GM12878 (cell line): Measurements from ENCODE around the gene GOLT1B. TPM values are rescaled to one million over a fixed set of nuclear protein-coding genes. Genes with fewer than 3 reads are reported as not detected.

Source experiments
- ATAC-seq: fragments of 200-7000 bp; cut with Tn5 transposase; 3 replicates; pipeline ENCODE4 v1.9.1; 2020; ENCODE audit warnings: mild to moderate bottlenecking, moderate library complexity
- BruUV-seq: library from RNA; stranded (reverse); fragments of 400-500 nt; replicated peaks from 2 replicates; lab custom pipeline; 2021; lab: Mats Ljungman, UMichigan
- CTCF ChIA-PET: fragments of 300-600 bp; sonication (Branson Sonifier 250); formaldehyde crosslinking; extraction: SDS; loops from one replicate; lab custom pipeline; 2021; ENCODE audit warnings: inconsistent platforms; lab: Yijun Ruan, JAX
- POLR2A ChIA-PET: fragments of 350-600 bp; formaldehyde crosslinking; extraction: SDS; loops from one replicate; lab custom pipeline; 2021; ENCODE audit warnings: inconsistent platforms; lab: Charles Lee
- RAD21 ChIA-PET: fragments of 300-600 bp; sonication (Branson Sonifier 250); formaldehyde crosslinking; loops from one replicate; lab custom pipeline; 2023; ENCODE audit warnings: antibody characterized with exemption; ENCODE audit not compliant: unreplicated experiment; lab: Charles Lee
- SMC1A ChIA-PET: fragments of 300-600 bp; sonication (Branson Sonifier 250); formaldehyde crosslinking; loops from one replicate; lab custom pipeline; 2023; ENCODE audit not compliant: unreplicated experiment, uncharacterized antibody; lab: Charles Lee
- DNase-seq: peaks from one replicate; pipeline ENCODE4 v3.0.0-alpha.2; 2011; ENCODE audit warnings: low read depth, low spot score
- FAIRE-seq: peaks from 3 replicates; lab custom pipeline; 2011; peaks lifted over from hg19 to GRCh38; lab: Jason Lieb, UNC
- H2AFZ ChIP-seq: 2 replicates; pipeline ENCODE4 v1.6.0; 2011; ENCODE audit warnings: low read depth, low read length, control low read depth; ENCODE audit not compliant: control insufficient read depth
- H3K27ac ChIP-seq: 2 replicates; pipeline ENCODE4 v1.5.1; 2011; ENCODE audit warnings: control low read depth; ENCODE audit not compliant: control insufficient read depth, insufficient read depth
- H3K27me3 ChIP-seq, 2 experiments: replicated peaks in 1 of 2; 2 replicates each; pipeline versions ENCODE4 v1.6.0 to v1.6.1; 2011; ENCODE audit warnings: low read length in 1 of 2; ENCODE audit not compliant: control insufficient read depth in 2 of 2, insufficient read depth in 2 of 2
- H3K36me3 ChIP-seq, 2 experiments: 2 replicates each; pipeline ENCODE4 v1.5.1; 2011; ENCODE audit warnings: low read length in 1 of 2; ENCODE audit not compliant: control insufficient read depth in 2 of 2, insufficient read depth in 2 of 2
- H3K4me1 ChIP-seq: 2 replicates; pipeline ENCODE4 v1.6.1; 2011; ENCODE audit warnings: mild to moderate bottlenecking, low read length, moderate library complexity, mixed read lengths; ENCODE audit not compliant: control insufficient read depth, insufficient read depth
- H3K4me2 ChIP-seq: 2 replicates; pipeline ENCODE4 v1.6.0; 2011; ENCODE audit warnings: control low read depth; ENCODE audit not compliant: control insufficient read depth, insufficient read depth
- H3K4me3 ChIP-seq: fragments of 200-600 bp; sonication (generic); 2 replicates; pipeline ENCODE4 v1.5.1; 2016
- H3K79me2 ChIP-seq: 2 replicates; pipeline ENCODE4 v1.6.0; 2011; ENCODE audit warnings: low read length; ENCODE audit not compliant: control insufficient read depth, insufficient read depth
- H3K9ac ChIP-seq: 2 replicates; pipeline ENCODE4 v1.8.0; 2011; ENCODE audit warnings: low read length, control low read depth, mixed read lengths; ENCODE audit not compliant: control insufficient read depth, insufficient read depth
- H3K9me3 ChIP-seq: replicated peaks from 3 replicates; pipeline ENCODE4 v1.5.1; 2011; ENCODE audit warnings: mild to moderate bottlenecking, low read length; ENCODE audit not compliant: control insufficient read depth, insufficient read depth
- H4K20me1 ChIP-seq: 2 replicates; pipeline ENCODE4 v1.6.0; 2011; ENCODE audit not compliant: control insufficient read depth, insufficient read depth
- ATF2 ChIP-seq: IDR thresholded peaks from 2 replicates; pipeline ENCODE4 v1.6.1; 2012; ENCODE audit warnings: low read length, inconsistent platforms
- E2F4 ChIP-seq: IDR thresholded peaks from 2 replicates; pipeline ENCODE4 v1.6.1; 2012; ENCODE audit warnings: low read depth, low read length, improper control_type of control experiment
- MEF2B ChIP-seq: fragments of 450-650 bp; IDR thresholded peaks from 2 replicates; pipeline ENCODE4 v1.6.1; 2018; ENCODE audit warnings: mild to moderate bottlenecking, moderate library complexity; ENCODE audit not compliant: partially characterized antibody, poor library complexity, severe bottlenecking
- ZBTB33 ChIP-seq: fragments of 450-650 bp; IDR thresholded peaks from 2 replicates; pipeline ENCODE4 v1.6.1; 2017; ENCODE audit warnings: mild to moderate bottlenecking
- WGBS: methylation state at CpG from one replicate; pipeline ENCODE4 v1.1.6; 2016; ENCODE audit warnings: low lambda C conversion rate; ENCODE audit not compliant: insufficient replicate concordance, insufficient coverage; ENCODE audit errors: missing lambda C conversion rate; 5-methylcytosine and 5-hydroxymethylcytosine counted together
- in situ Hi-C: fragments of 300-500 bp; cut with MboI; formaldehyde crosslinking; loops from 9 replicates; pipeline ENCODE4 v1.14.3; 2018; ENCODE audit warnings: mixed read lengths
- intact Hi-C: fragments of 100-400 bp; cut with micrococcal nuclease; formaldehyde crosslinking; loops from one replicate; pipeline ENCODE4 v1.14.2; 2022; ENCODE audit not compliant: unreplicated experiment
- polyA plus RNA-seq, 11 experiments: library from polyadenylated mRNA; depleted of rRNA in 4 of 11; unstranded in 6 of 11; stranded (reverse) in 5 of 11; fragments of >200 nt; fragmentation: Nextera tagmentation in 4 of 11; fragmentation: Illumina TruSeq in 1 of 11; extraction: Ambion mirVana in 4 of 11; extraction: Trizol in 1 of 11; gene quantifications; 1 replicate in 1 of 11; 2 replicates in 10 of 11; pipeline versions ENCODE4 v1.2.1 to v1.2.3, GENCODE V29; 2011 to 2016; ENCODE audit warnings: inconsistent platforms in 2 of 11, missing spikeins in 2 of 11, low read depth in 1 of 11
- total RNA-seq, 4 experiments: library from RNA; depleted of rRNA in 3 of 4; stranded (reverse); fragments of >200 nt in 3 of 4; fragmentation: Illumina TruSeq in 1 of 4; extraction: Trizol in 1 of 4; gene quantifications; 2 replicates each; pipeline versions ENCODE4 v1.2.1 to v1.2.3, GENCODE V29; 2013 to 2021
- TF ChIP-seq, protein P1 (sequence below): IDR thresholded peaks from 2 replicates; pipeline ENCODE4 v1.6.1; 2011; ENCODE audit warnings: low read depth, low read length, improper control_type of control experiment, borderline replicate concordance

Gene GOLT1B
- total and polyA plus RNA-seq, 10 of the 15 experiments (the other 5 are each of a cell fraction or from before 2014, with no cell fraction given), result 18.3 to 77.4 (median 32.9) TPM

- Histone ChIP-seq H3K9me3 (no peaks in the 10 kb centered on the region), H3K4me1 (peaks cover 9% of the 10 kb centered on the region), H3K79me2 (peaks cover 73% of the 10 kb centered on the region), H3K27ac (peak overlapping the region; percentile 64), H3K27me3 (no peaks in the 10 kb centered on the region), H3K4me2 (peak overlapping the region; percentile 95), H4K20me1 (no peaks in the 10 kb centered on the region), H3K4me3 (peak overlapping the region; percentile 94), H2AFZ (peak overlapping the region; percentile 88), H3K9ac (peak overlapping the region; percentile 99), H3K36me3 (peaks cover 0 to 11% of the 10 kb centered on the region in 2 experiments; a peak in 2 of 4 replicates)
- no TSS peak for BruUV-seq
- POLR2A ChIA-PET, result interaction anchor here (1.1 to 1.9 kb wide), 4 partner anchors 9 to 150 kb away, joined by 3 to 12 read pairs (median 4); no protein-coding TSS in a partner anchor
- no peak for FAIRE-seq
- SMC1A ChIA-PET, result interaction anchor here (1.0 to 1.2 kb wide), 2 partner anchors 8 to 155 kb away, joined by 4 read pairs; partner anchors contain the start of gene LDHB
- 1% methylated on average over 14 of the region's 14 CpGs for WGBS
- in situ Hi-C loops, result loop anchor here (5.0 kb wide), 1 partner anchor 155 kb away; the partner anchor contains the start of gene LDHB
- intact Hi-C loops, result loop anchor here (5.0 kb wide), 2 partner anchors 65 to 155 kb away; partner anchors contain the start of genes LDHB and PYROXD1
- RAD21 ChIA-PET, result no interaction called here
- TF ChIP-seq MEF2B (no peak), ZBTB33 (no peak), E2F4 (peak; percentile 62), ATF2 (no peak)
- TF ChIP-seq, protein P1, sequence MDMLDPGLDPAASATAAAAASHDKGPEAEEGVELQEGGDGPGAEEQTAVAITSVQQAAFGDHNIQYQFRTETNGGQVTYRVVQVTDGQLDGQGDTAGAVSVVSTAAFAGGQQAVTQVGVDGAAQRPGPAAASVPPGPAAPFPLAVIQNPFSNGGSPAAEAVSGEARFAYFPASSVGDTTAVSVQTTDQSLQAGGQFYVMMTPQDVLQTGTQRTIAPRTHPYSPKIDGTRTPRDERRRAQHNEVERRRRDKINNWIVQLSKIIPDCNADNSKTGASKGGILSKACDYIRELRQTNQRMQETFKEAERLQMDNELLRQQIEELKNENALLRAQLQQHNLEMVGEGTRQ, result no peak
- peak; percentile 1 for DNase-seq
- CTCF ChIA-PET, result interaction anchor here (1.6 kb wide), 2 partner anchors 9 to 10 kb away, joined by 3 to 4 read pairs; no protein-coding TSS in a partner anchor
- ATAC-seq, result peak; percentile 30
Observed at GRCh38 chr12:21502164-21502496, 541 bp downstream of the GOLT1B start.
